Left renal pelvis (tissue), 4 donors: ENCODE results near the gene CDH10. TPM values are rescaled to one million over a fixed set of nuclear protein-coding genes. Genes with fewer than 3 reads are reported as not detected.

Experiments
- DNase-seq, 4 donors: peaks; one replicate each; pipeline ENCODE4 v3.0.0-alpha.2; 2013; ENCODE audit warnings: low read depth in 4 of 4, low spot score in 3 of 4
- polyA plus RNA-seq, 4 donors: library from polyadenylated mRNA; unstranded; fragments of 120-200 nt; gene quantifications; one replicate each; pipeline ENCODE4 v1.2.1, GENCODE V29; 2013; ENCODE audit not compliant: insufficient read length in 4 of 4

Gene CDH10
- polyA plus RNA-seq, 4 donors = 2.8 to 13.5 (median 3.9) TPM

DNA sequence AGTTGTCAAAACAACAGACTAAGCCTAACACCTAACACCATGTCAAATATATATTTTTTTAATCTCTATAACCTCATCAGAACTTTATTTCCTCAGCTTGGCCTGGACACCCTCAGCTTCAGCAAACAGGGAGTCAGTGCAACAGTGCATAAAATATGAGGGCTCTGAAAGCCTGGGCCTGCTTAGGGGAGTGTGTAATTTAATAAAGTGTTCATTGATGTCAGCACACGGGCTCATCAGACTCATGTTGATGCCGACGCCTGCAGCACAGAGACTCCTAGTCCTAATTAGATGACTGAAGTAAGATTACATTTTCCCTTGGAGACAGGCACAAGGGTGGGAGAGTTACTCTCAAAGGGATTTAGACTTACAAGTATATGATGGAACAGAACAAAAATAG lies 37.8 kb downstream of the CDH10 start:
- no peak for DNase-seq

GRCh38 chr5:24602188-24602587 lies 42.6 kb downstream of the CDH10 start:
- DNase-seq = no peak

- DNase-seq = no peak
Measured at GRCh38 chr5:24598956-24599355, 45.8 kb downstream of the CDH10 start.

GRCh38 chr5:24595329-24595728 lies 49.4 kb downstream of the CDH10 start:
- no peak for DNase-seq

GRCh38 chr5:24591426-24591825 lies 53.4 kb downstream of the CDH10 start:
- DNase-seq = no peak

GRCh38 chr5:24589566-24589965 lies 55.2 kb downstream of the CDH10 start:
- DNase-seq = no peak

GRCh38 chr5:24585751-24586150 lies 59.0 kb downstream of the CDH10 start:
- no peak for DNase-seq

- DNase-seq = no peak
Measured at GRCh38 chr5:24571302-24571701, 73.5 kb downstream of the CDH10 start.

DNA sequence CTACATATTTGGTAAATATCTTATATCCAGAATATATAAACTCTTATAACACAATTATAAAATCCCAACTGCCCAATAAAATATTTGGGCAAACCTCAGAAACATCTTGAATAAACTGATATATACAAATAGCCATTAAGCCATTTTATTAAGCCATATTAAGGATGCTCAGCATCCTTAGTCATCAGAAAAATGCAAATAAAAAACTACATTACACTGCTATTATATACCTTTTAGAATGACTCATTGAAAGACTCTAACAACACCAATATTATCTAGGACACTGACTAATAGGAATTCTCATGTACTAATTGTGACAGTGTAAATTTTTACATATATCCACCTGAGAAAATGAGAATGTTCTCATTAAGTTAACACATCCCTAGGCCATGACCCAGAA lies 77.8 kb downstream of the CDH10 start:
- DNase-seq = no peak

- no peak for DNase-seq
Measured at GRCh38 chr5:24555229-24555628, 89.5 kb downstream of the CDH10 start.

DNA sequence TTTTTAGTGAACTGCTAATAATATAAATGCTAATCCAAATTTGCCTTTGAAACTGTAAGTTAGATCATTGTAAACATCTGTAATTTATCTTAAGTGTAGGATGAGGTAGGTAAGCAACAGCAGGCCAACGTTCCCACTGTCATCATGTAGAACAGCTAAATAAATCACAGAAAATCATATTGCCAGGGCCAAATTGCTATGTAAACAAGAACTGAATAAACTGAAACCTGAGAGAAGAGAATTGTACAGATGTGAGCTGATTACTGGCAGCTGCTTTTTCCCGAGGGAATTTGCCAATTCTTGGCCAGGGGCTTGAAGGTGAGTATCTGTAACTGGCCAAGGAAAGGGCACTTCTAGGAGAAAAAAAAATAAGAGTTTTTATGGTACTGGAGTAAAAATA lies 97.6 kb downstream of the CDH10 start:
- DNase-seq = no peak

DNA sequence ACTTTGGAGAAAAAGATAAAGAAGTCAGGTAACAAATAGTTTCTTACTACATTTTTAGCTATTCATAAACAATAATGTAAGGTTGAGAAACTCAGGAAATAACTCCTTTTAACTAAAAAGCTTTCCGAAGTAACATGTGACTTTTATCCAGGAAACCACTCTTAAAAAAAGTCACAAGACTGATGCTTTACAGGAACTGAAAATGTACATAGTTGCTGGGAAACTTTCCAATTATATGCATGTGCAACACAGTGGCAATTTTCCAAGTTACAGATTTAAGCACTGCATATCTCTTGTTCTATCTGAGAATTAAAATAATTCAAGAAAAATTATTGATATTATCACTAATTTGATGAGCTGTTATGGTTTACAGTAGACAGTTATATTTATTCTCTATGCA lies 105.2 kb downstream of the CDH10 start:
- peak in 3 of 4 donors; percentile 8 to 12 (median 11) for DNase-seq

DNA sequence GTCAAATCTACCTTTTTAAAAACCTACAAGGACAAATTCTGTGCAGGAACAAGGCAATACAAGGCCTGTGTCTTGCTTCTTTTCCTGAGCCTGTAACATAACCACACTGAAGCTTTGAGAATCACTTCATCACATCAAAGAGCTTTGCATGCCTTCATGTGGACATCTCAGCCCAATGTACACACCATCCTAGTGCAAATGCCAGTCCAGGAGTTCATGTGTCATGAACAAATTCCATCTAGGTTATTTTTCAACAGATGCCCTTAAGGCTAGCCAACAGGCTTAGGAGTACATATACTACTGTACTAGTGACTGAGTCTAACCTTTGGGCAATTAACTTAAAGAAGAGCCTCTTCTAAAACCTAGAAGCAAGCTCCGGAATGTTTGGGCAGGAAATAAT lies 106.4 kb downstream of the CDH10 start:
- no peak for DNase-seq

DNA sequence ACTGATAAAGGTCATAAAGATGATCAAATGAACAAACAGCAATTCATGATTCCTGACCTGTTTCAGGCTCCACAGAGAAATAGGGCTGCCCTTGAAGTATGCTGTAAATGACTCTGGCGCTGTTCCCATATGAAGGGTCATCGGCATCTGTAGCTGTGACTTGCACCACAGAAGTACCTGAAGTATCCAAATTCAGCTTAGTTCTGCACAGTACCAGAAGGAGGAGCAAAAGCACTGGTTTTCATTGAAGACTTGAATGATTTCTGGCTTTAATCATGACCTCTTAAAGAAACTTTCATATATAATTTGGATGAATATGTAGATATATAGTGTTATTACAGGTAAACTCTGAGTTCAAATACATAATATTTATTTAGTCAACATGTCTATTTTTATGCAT lies 109.1 kb downstream of the CDH10 start:
- DNase-seq = no peak

DNA sequence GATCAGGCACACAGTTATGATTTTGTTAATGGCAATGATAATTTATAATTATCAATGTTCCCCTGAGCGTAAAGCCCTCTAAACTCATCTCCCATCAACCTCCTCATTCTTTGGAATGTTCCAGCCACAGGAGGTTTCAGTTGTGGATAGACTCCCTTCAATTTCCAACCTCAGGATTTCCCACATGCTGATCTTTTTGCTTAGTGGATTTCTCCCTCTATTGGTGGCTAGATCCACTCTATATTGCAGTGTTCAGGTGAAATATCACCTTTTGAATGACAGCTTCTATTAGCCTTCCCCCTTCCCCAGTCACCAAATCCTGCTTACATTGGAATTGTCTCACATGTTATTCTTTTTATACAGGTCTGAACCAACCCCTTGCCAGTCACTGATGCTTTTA lies 113.9 kb downstream of the CDH10 start:
- DNase-seq = no peak

DNA sequence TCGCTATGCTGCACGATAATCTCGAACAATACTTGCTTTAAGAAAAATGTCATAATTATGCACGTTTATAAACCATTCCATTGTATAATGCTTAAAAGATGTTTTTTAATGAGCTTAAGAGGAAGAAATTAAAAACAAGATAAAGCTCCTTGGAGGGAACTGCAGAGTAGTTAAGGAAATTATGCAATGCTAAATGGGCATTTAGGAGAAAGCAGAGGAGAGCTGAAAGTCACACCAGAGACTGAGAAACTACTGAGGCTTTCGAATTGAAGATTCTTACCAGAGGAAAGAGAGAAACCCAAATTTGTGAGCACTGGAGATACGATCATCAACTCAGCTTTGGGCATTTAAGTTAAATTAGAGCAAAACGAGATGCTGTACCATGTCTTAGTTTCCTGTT lies 119.4 kb downstream of the CDH10 start:
- no peak for DNase-seq

GRCh38 chr5:24512423-24512822 lies 132.4 kb downstream of the CDH10 start:
- DNase-seq = no peak

DNA sequence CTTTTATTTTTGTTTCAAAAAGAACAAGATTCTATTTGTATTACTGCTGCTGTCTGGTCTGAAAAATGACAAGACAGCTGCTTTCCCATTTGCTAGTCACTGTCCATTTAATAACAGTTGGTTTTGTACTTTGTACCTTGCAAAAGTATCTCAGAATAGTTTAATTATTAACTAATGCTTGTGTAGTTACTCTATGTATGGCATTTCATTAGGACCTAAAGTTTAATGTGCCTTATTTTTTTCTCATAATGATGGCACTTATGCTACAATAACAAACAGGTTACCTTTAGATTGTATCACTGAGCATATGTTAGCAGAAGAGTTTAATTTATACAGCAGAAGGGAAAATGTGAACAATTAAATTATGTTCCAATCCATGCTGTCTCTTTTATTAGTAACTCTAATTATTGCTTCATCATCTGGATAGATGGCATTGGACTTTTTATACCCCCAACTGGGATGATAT lies 134.2 kb downstream of the CDH10 start:
- no peak for DNase-seq

DNA sequence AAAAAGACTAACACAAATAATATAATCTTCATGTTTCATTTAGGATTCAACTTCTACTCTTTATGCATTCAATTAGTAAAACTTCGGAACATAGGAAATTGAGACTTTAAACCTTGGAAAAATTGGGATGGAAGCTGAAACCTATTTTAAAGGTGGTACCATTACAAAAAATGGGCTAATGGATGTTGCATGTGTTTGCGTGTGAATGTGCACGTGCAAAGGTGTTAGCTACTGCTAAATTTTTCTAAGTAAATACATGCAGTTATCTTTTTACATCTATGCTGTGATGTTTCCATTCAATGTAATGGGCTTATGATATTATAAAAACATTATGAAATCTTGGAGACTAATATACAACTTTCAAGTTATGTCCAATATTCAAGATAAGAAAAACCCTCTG lies 134.8 kb downstream of the CDH10 start:
- DNase-seq = no peak

DNA sequence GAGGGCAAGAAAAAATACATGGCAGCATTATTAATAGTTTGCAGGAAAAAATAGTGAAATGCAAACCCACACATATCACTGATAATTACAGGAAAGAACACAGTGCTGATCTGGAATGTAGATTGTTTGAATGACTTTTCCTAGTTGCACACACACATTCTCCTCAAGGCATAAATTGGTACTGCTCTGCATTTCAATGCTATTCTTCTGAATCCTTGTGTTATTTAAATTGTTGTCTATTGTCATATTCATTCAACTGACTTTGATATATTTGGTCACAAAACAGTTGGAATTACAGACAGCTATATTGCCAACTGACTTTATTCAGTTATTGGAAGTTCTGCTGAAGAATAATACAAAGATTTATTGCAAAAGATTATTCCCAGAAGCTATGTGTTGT lies 139.5 kb downstream of the CDH10 start:
- no peak for DNase-seq

GRCh38 chr5:24497591-24498157 lies 147.1 kb downstream of the CDH10 start:
- no peak for DNase-seq

DNA sequence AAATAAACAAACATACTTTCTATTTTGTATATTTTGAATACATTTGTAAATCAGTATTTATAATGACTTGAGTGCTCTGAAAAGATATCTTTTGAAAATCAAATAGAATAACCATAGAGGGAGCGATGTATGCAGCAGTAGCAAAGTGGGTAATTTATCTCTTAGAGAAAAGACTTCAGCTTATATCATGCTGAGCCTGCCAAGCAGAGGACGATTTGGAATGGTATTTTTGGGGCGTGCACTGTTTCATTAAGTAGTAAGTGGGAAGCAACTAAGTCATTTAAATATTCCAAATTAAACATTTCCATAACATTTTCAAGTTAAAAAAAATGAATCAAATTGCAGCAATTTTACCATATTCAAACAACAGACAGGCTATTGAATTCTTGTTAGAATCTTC lies 147.6 kb downstream of the CDH10 start:
- DNase-seq = no peak

DNA sequence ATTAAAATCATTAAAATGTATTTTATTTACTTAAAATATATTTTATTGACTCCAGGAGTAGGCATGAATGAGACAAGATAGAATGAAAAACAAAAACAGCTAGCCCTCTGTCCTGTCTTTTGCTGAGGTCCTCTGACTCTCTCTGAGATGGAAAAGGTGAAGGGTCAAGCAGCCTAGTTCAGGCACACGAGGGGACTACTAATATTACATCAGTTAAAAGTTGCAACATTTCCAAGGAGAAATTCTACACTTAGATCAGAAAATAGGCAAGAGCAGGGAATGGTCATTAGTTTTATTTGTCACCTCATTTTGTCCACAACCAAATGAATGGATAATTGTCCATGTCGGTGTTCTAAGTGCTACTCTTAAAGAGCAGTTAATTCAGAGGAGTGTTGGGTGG lies 148.5 kb downstream of the CDH10 start:
- DNase-seq = no peak
